CD8-positive, alpha-beta memory T cell (primary cell): ENCODE results near the gene BCL11B. TPM values are rescaled to one million over a fixed set of nuclear protein-coding genes. Genes with fewer than 3 reads are reported as not detected.
A peak's percentile ranks its signal among the peaks of the same experiment; 100 is the strongest.

Source experiments
- CTCF ChIA-PET: fragments of 350-600 bp; sonication (Branson Sonifier 250); formaldehyde crosslinking; loops from one replicate; lab custom pipeline; 2021; ENCODE audit warnings: antibody characterized with exemption; lab: Charles Lee
- POLR2A ChIA-PET: fragments of 350-600 bp; sonication (Branson Sonifier 250); formaldehyde crosslinking; loops from one replicate; lab custom pipeline; 2021; ENCODE audit warnings: antibody characterized with exemption; lab: Charles Lee
- DNase-seq, 5 donors: peaks; one replicate each; pipeline versions ENCODE4 v3.0.0 to v3.0.0-alpha.2; 2020 to 2022; ENCODE audit warnings: mixed read lengths in 1 of 5
- H3K27ac ChIP-seq: one replicate; pipeline ENCODE4 v1.7.0; 2013; ENCODE audit warnings: low read depth, mild to moderate bottlenecking, low read length, moderate library complexity
- H3K27me3 ChIP-seq: 2 replicates; pipeline ENCODE4 v1.7.0; 2013; ENCODE audit warnings: low read length, mild to moderate bottlenecking; ENCODE audit not compliant: insufficient read depth, poor library complexity, severe bottlenecking
- H3K36me3 ChIP-seq: 2 replicates; pipeline ENCODE4 v1.7.0; 2013; ENCODE audit warnings: mild to moderate bottlenecking, low read length, moderate library complexity; ENCODE audit not compliant: insufficient read depth
- H3K4me1 ChIP-seq: 2 replicates; pipeline ENCODE4 v1.7.0; 2013; ENCODE audit warnings: mild to moderate bottlenecking, low read length, moderate library complexity; ENCODE audit not compliant: insufficient read depth
- H3K4me3 ChIP-seq: 2 replicates; pipeline ENCODE4 v1.7.0; 2013; ENCODE audit warnings: mild to moderate bottlenecking, low read length
- H3K9me3 ChIP-seq: 2 replicates; pipeline ENCODE4 v1.7.0; 2013; ENCODE audit warnings: mild to moderate bottlenecking, low read length
- H3K27ac Mint-ChIP-seq, 8 donors: one replicate each; pipeline ENCODE4 v1.8.0; 2020 to 2021; ENCODE audit warnings: mixed read lengths in 8 of 8, mild to moderate bottlenecking in 6 of 8, inconsistent platforms in 3 of 8, moderate library complexity in 3 of 8
- H3K27me3 Mint-ChIP-seq, 2 donors: one replicate each; pipeline ENCODE4 v1.8.0; 2020 to 2021; ENCODE audit warnings: mixed read lengths in 2 of 2, mild to moderate bottlenecking in 1 of 2, moderate library complexity in 1 of 2
- H3K36me3 Mint-ChIP-seq, 3 donors: one replicate each; pipeline ENCODE4 v1.8.0; 2020 to 2021; ENCODE audit warnings: mixed read lengths in 3 of 3, inconsistent platforms in 1 of 3, mild to moderate bottlenecking in 1 of 3
- H3K4me1 Mint-ChIP-seq, 3 donors: one replicate each; pipeline ENCODE4 v1.8.0; 2020 to 2021; ENCODE audit warnings: mixed read lengths in 3 of 3, inconsistent platforms in 1 of 3, mild to moderate bottlenecking in 1 of 3
- H3K4me3 Mint-ChIP-seq, 7 donors: one replicate each; pipeline ENCODE4 v1.8.0; 2020 to 2021; ENCODE audit warnings: mixed read lengths in 7 of 7, mild to moderate bottlenecking in 6 of 7, moderate library complexity in 4 of 7, inconsistent platforms in 2 of 7
- H3K9me3 Mint-ChIP-seq, 5 donors: one replicate each; pipeline ENCODE4 v1.8.0; 2020 to 2022; ENCODE audit warnings: mixed read lengths in 5 of 5, mild to moderate bottlenecking in 3 of 5, moderate library complexity in 2 of 5, inconsistent platforms in 1 of 5
- polyA plus RNA-seq: library from polyadenylated mRNA; unstranded; fragments of 300-500 nt; fragmentation: Illumina TruSeq; gene quantifications from one replicate; pipeline ENCODE4 v1.2.3, GENCODE V29; 2021
- total RNA-seq, 2 experiments: library from RNA; stranded (reverse); gene quantifications; one replicate each; pipeline ENCODE4 v1.2.3, GENCODE V29; 2021

The BCL11B gene
- total and polyA plus RNA-seq, 3 experiments from 2014 or later: 9.7 to 42.5 (median 42.0) TPM

DNA sequence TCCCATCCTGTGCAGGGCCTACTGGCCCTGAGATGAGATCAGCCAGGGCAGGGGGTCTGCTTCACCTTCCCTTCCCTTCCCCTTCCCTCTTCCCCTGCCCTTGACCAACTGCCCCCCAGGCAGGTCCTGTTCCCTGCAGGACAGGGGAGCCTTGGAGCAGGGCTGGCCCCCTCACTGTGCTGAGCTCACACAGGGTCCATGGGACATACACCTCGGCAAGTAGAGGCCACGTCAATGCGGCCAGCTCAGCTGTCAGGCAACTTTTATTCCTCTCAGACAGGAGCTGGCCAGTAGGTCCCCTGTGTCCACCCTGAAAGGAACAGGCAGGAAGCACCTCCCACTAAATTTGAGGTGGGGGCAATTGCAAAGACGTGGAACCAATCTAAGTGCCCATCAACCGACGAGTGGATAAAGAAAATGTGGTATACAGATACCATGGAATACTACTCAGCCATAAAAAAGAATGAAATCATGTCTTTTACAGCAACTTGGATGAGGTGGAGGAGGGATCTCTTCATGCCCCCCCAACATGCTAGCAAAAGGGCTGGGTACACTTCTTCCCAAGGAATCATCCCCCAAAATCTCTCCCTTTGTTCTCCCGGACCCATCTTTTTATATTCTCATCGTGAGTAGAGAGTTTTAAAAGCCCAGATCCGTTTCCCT, 148.7 kb downstream of the BCL11B start:
- peaks cover 6% of the 10 kb centered on the region for H3K4me1 ChIP-seq
- H3K36me3 ChIP-seq: no peaks in the 10 kb centered on the region
- DNase-seq: no peak
- H3K27me3 Mint-ChIP-seq: peaks cover 10 to 12% of the 10 kb centered on the region in 2 donors
- ChIA-PET CTCF (interaction anchor here (0.6 kb wide), 1 partner anchor 16 kb away, joined by 3 read pairs; no protein-coding TSS in a partner anchor), POLR2A (no interaction called here)
- H3K4me3 ChIP-seq: no peak overlapping the region
- H3K27ac Mint-ChIP-seq: peak overlapping the region in 1 of 8 donors; percentile 33
- H3K4me3 Mint-ChIP-seq: no peak overlapping the region
- no peak overlapping the region for H3K27ac ChIP-seq
- peaks cover 3 to 5% (median 4%) of the 10 kb centered on the region in 3 donors for H3K36me3 Mint-ChIP-seq
- no peaks in the 10 kb centered on the region for H3K9me3 Mint-ChIP-seq
- no peaks in the 10 kb centered on the region for H3K9me3 ChIP-seq
- peaks cover 15 to 25% (median 18%) of the 10 kb centered on the region in 3 donors for H3K4me1 Mint-ChIP-seq
- H3K27me3 ChIP-seq: no peaks in the 10 kb centered on the region

DNA sequence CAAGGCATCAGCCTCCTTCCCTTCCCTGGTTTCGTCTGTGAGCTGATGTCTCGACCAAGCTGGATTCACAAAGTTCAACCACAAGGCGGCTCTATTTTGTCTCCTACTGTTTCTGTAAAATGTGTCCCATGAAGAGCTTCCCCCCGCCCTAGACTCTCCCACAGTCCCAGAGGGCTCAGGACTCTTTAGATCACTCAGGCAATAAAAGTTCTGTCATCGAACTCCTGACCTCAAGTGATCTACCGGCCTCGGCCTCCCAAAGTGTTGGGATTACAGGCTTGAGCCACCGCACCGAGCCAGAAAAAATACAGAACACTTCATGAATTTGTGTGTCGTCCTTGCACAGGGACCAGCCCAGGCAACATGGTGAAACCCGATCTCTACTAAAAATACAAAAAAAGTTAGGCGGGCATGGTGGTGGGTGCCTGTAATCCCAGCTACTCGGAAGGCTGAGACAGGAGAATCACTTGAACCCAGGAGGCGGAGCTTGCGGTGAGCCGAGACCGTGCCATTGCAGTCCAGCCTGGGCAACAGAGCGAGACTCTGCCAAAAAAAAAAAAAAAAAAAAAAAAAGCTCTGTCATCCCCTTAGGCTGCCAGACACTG, 149.4 kb downstream of the BCL11B start:
- Histone ChIP-seq H3K4me3 (no peak overlapping the region), H3K4me1 (peaks cover 6% of the 10 kb centered on the region), H3K27me3 (no peaks in the 10 kb centered on the region), H3K9me3 (no peaks in the 10 kb centered on the region), H3K36me3 (no peaks in the 10 kb centered on the region), H3K27ac (no peak overlapping the region)
- peak overlapping the region in 1 of 8 donors; percentile 71 for H3K27ac Mint-ChIP-seq
- no peak for DNase-seq
- peaks cover 12 to 15% of the 10 kb centered on the region in 2 donors for H3K27me3 Mint-ChIP-seq
- peaks cover 16 to 28% (median 16%) of the 10 kb centered on the region in 3 donors for H3K4me1 Mint-ChIP-seq
- no peaks in the 10 kb centered on the region for H3K9me3 Mint-ChIP-seq
- peaks cover 3 to 5% (median 4%) of the 10 kb centered on the region in 3 donors for H3K36me3 Mint-ChIP-seq
- no peak overlapping the region for H3K4me3 Mint-ChIP-seq
- ChIA-PET POLR2A (interaction anchor here (0.6 kb wide), 1 partner anchor 140 kb away, joined by 6 read pairs; no protein-coding TSS in a partner anchor), CTCF (interaction anchor here (0.6 kb wide), 1 partner anchor 15 kb away, joined by 3 read pairs; no protein-coding TSS in a partner anchor)

DNA sequence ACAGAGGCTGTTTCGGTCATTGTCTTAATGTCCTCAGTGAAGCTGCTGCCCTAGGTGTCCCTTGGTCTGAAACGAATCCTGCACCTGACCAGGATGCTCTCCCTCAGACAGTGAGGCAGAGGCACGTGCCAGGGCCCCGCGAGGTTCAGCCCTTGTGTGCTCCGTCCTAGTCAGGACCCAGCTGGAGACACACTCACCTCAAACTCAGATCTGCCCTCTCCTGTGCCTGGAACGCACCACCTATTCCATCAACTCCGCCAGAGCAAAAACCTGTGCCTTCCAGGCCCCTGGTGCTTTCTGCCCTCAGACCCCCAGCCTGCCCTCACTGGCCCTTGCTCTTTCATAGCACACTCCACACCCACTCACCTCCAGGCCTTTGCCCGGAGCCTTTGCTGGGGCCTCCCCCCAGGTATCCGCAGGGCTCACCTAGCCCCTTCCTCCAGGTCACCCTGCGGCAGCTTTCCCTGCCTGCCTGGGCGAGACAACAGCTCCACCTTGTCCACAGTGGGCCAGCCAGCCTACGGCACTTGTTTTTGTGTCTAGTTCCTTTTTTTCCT, 150.6 kb downstream of the BCL11B start:
- no peaks in the 10 kb centered on the region for H3K27me3 ChIP-seq
- H3K9me3 ChIP-seq: no peaks in the 10 kb centered on the region
- peaks cover 6% of the 10 kb centered on the region for H3K4me1 ChIP-seq
- Mint-ChIP-seq H3K4me3 (no peak overlapping the region), H3K9me3 (no peaks in the 10 kb centered on the region), H3K4me1 (peaks cover 16 to 23% (median 16%) of the 10 kb centered on the region in 3 donors), H3K27ac (no peak overlapping the region), H3K27me3 (peaks cover 12 to 16% of the 10 kb centered on the region in 2 donors), H3K36me3 (peaks cover 3 to 8% (median 4%) of the 10 kb centered on the region in 3 donors)
- no peak overlapping the region for H3K27ac ChIP-seq
- no peaks in the 10 kb centered on the region for H3K36me3 ChIP-seq
- POLR2A ChIA-PET: no interaction called here
- CTCF ChIA-PET: no interaction called here
- no peak for DNase-seq
- H3K4me3 ChIP-seq: no peak overlapping the region

DNA sequence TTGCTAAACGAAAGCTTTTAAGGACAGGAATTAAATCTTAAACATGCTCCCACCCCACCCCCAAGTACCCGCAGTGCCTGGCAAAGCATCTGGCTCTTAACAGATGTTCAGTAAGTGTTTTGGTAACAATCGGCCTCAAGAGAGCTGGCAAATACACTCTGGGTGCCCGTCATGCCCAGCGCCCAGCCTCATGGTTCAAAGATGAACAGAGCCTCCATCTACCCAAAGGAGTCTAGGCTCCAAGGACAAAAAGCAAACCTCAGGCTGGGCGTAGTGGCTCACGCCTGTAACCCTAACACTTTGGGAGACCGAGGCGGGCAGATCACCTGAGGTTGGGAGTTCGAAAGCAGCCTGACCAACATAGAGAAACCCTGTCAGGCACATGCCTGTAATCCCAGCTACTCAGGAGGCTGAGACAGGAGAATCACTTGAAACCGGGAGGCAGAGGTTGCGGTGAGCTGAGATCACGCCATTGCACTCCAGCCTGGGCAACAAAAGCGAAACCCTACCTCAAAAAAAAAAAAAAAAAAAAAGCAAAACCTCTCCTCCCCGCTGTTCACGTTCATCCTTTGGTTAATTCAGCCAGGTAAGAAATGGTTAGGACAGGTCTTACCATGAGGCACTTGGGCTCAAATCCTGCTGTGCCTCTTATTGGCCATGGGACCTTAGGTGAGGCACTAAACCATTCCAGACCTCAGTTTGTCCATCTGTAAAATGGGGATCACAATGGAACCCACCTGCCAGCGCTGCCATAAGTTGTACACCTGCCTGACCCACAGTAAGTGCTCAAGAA, 151.3 kb downstream of the BCL11B start:
- Mint-ChIP-seq H3K4me3 (peak overlapping the region in 1 of 7 donors; percentile 54), H3K36me3 (peaks cover 3 to 8% (median 4%) of the 10 kb centered on the region in 3 donors), H3K27me3 (peaks cover 12 to 16% of the 10 kb centered on the region in 2 donors), H3K4me1 (peaks cover 13 to 18% (median 13%) of the 10 kb centered on the region in 3 donors), H3K9me3 (no peaks in the 10 kb centered on the region), H3K27ac (no peak overlapping the region)
- CTCF ChIA-PET: no interaction called here
- POLR2A ChIA-PET: no interaction called here
- H3K9me3 ChIP-seq: no peaks in the 10 kb centered on the region
- DNase-seq: no peak
- H3K4me3 ChIP-seq: no peak overlapping the region
- no peak overlapping the region for H3K27ac ChIP-seq
- no peaks in the 10 kb centered on the region for H3K27me3 ChIP-seq
- H3K36me3 ChIP-seq: no peaks in the 10 kb centered on the region
- peaks cover 6% of the 10 kb centered on the region for H3K4me1 ChIP-seq

DNA sequence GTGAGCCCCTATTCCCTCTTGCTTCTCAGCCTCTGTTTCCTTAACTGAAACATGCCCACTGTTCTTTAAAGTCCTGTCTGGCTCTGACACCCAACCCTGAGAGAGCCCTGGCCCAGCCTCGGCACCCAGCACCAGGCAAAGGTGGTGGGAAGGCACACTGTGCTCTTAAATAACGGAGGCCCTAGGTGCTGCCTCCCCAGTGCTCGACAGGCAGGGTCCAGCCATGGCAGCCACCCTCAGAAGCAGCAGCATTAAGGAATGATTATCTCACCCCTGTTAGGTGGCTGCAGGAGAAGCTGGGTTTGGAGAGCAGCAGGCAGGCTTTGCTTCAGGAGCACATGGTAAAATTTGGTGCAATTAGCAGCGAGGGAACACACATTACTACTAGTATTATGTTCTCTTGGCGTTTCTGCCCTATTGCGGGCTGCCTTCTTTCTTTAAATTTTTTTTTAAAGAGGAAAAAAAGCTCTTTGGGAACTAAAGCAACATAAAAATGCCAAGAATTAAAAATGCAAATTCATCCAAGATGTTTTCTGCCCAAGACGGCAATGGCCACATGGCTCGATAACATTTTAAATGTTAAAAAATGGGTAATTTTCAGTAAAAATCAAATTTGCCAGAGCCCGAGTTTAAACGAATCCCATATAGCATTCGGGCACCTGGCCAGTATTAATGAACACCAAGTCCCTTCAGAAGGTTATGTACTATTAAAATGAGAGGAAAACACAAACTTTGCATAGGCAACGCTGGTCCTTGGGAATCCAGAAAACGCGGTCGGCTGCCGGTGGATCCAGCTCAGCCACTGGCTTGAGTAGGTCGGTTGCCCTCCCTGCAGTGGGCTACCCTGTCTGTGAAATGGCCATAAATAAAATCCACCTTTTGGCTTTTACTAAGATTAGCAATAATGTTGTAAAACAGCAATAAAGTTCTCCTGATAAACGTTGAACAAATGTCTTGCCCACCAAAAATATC, 152.2 kb downstream of the BCL11B start:
- peaks cover 12 to 16% of the 10 kb centered on the region in 2 donors for H3K27me3 Mint-ChIP-seq
- CTCF ChIA-PET: no interaction called here
- H3K27ac Mint-ChIP-seq: no peak overlapping the region
- no peaks in the 10 kb centered on the region for H3K27me3 ChIP-seq
- POLR2A ChIA-PET: interaction anchor here (0.6 kb wide), 1 partner anchor 1901 kb away, joined by 3 read pairs; no protein-coding TSS in a partner anchor
- no peak overlapping the region for H3K27ac ChIP-seq
- peaks cover 6 to 9% (median 9%) of the 10 kb centered on the region in 3 donors for H3K4me1 Mint-ChIP-seq
- H3K36me3 Mint-ChIP-seq: peaks cover 1 to 8% (median 3%) of the 10 kb centered on the region in 3 donors
- H3K4me1 ChIP-seq: peaks cover 6% of the 10 kb centered on the region
- no peaks in the 10 kb centered on the region for H3K36me3 ChIP-seq
- peaks cover 0 to 4% (median 3%) of the 10 kb centered on the region in 5 donors for H3K9me3 Mint-ChIP-seq
- no peak overlapping the region for H3K4me3 ChIP-seq
- DNase-seq: no peak
- H3K9me3 ChIP-seq: no peaks in the 10 kb centered on the region
- H3K4me3 Mint-ChIP-seq: no peak overlapping the region

Other genes with a start within 250 kb of the BCL11B start
- 10 to 100 TPM; 57.1 to 57.9 TPM for gene SETD3, start 208.7 kb upstream of the BCL11B start, total RNA-seq
- gene SETD3, start 208.7 kb upstream of the BCL11B start, polyA plus RNA-seq: 52.1 TPM
- 100 to 1,000 TPM; 110 to 115 TPM for gene CCNK, start 209.2 kb upstream of the BCL11B start, total RNA-seq
- 16.4 TPM for gene CCNK, start 209.2 kb upstream of the BCL11B start, polyA plus RNA-seq